Brain pericyte (primary cell): ENCODE results near the gene RFTN1.

ENCODE experiments used
- DNase-seq: peaks from one replicate; pipeline ENCODE4 v3.0.0-alpha.2; 2012; ENCODE audit warnings: low read depth, low spot score

Gene RFTN1

GRCh38 chr3:16486201-16486600 lies 27.3 kb downstream of the RFTN1 start:
- DNase-seq: no peak

GRCh38 chr3:16485395-16485992 lies 28.0 kb downstream of the RFTN1 start:
- no peak for DNase-seq

DNA sequence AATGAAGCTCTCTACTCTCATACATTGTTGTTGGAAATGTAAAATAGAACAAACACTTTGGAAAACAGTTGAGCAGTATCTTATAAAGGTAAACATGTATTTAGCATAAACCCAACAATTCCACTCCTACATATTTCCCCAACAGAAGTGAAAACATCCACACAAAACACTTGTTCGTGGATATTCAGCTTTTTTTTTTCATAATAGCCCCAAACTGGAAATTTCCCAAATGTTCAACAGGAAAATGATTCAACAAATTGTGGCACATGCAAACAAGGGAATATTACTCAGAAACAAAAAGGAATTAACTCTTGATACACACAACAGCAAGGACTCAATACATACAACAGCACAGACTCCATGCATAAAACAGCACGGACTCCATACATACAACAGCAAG lies 28.5 kb downstream of the RFTN1 start:
- no peak for DNase-seq

DNA sequence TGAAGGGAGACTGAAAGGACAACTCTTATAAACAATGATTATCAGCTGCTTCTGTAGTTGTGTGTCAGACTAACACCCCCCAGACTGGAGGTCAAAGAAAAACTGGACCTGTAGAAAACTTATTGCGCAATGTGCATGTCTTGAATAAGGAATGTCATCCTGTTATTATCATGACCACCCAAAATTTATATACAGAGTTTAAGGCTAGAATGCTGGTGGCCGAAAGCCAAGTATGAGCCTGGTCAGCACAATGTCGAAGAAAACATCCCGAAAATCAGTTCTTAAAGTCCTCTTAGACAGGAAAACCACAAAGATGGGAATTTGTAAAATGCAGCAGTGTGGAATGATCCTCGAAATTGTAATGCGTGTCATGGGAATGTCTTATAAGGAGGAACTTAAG lies 29.3 kb downstream of the RFTN1 start:
- DNase-seq: peak; percentile 50

DNA sequence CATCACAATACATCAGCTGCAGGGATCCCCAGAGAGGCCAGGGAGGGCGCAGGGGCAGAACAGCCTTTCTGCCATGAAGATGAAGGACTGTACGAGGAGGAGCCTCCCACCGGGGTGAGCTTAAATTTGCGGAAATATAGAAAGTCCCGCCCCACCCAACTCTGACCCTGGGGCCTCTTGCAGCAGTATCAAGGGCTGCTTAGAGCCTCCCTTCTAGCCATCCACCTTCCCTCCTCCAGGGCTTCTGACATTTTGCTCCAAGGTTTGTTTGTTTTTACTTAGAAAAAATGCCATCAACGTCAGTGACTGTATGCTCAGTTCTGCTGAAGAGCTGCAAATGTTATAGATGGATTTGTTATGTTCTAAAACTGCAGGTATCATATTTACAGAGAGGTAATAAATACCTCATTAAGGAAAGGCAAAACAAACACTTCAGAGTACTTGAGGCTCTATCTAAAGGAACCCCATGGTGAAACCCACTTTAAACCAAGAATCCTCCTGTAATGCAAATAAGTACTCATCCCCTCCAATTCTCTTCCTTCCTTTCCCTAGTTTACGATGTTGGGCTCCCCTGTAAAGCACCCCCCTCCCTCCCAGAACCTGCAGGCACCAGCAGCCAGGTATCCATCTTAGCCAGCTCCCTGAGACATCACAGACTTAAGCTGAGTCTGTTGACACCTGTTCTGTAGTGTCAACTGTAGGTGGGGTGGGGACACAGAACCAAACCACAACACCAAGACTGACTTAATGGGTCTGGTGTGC lies 30.5 kb downstream of the RFTN1 start:
- no peak for DNase-seq

- no peak for DNase-seq
Observed at GRCh38 chr3:16482194-16482769, 31.2 kb downstream of the RFTN1 start.

DNA sequence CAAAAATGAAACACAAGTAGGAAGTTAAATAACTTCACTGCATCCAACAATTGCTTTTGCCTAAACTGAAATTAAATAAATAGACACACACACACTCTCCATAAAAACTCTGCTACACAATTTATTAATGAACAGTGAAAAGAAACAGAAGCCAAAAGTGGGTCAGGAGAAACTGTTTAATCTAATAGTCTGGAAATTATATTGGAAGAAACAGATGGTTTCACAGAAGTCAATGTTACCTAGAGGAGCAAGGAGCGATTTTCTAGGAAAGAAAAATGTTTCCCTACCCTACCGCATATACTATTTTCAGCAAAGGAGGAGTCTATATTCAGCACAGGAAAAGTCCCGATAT lies 32.0 kb downstream of the RFTN1 start:
- DNase-seq: no peak

- no peak for DNase-seq
Observed at GRCh38 chr3:16480861-16481545, 32.5 kb downstream of the RFTN1 start.

- no peak for DNase-seq
Observed at GRCh38 chr3:16478516-16478915, 35.0 kb downstream of the RFTN1 start.

DNA sequence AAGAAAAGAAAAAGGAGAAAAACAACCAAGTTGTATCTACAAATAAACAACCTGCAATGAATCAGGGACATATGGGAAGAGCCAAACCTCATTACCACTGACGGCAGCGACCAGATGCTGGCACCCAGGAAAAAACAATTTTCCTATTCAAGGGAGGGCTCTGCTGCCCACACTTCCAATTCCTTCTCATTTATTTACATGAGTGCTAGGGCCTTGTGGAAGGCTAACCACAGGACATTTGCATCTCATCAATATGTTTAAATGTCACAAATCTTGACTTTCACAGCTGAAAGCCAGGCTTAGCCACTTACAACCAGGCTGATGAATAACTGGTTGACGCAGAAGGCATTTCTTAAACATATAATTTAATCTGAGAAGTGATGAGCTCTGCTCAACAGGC lies 36.0 kb downstream of the RFTN1 start:
- DNase-seq: no peak

- DNase-seq: no peak
Observed at GRCh38 chr3:16477056-16477455, 36.4 kb downstream of the RFTN1 start.

DNA sequence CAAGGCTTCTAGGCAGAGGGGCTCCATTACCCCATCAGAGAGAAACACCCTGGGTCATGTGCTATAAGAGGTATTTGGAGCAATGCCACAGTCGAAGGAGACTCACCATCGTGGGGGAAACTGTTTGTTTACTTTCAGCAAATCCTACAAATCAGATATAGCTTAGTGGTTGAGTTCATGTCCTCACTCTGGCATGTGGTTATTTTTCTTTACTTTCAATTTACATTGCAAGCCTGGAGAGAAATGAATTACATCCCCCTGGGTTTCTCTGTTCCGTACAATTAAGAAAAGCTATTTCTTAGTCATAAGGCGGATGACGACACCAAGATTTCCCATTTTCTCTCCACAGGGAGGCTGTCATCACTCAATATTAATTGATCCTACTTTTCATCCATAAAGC lies 36.9 kb downstream of the RFTN1 start:
- DNase-seq: peak; percentile 75

DNA sequence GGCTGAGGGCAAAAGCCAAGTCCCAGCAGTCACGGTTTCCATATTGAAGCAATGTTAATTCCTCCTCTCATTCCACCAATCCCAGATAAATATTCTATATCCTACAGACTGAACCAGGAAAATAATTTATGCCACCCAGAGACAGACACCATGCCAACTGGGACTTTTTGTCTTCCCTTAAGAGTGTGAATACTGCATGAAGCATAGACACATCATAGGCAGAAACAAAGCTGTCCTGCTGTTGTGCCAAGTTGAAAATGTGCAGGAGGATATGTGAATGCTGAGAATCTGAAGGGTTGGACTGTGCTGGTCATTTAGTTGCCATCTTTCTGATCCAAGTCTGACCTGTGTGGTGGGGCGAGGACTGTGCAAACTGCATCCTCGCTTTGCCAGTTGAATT lies 37.7 kb downstream of the RFTN1 start:
- DNase-seq: no peak

- no peak for DNase-seq
Observed at GRCh38 chr3:16474920-16475319, 38.6 kb downstream of the RFTN1 start.

GRCh38 chr3:16474216-16474615 lies 39.3 kb downstream of the RFTN1 start:
- no peak for DNase-seq

DNA sequence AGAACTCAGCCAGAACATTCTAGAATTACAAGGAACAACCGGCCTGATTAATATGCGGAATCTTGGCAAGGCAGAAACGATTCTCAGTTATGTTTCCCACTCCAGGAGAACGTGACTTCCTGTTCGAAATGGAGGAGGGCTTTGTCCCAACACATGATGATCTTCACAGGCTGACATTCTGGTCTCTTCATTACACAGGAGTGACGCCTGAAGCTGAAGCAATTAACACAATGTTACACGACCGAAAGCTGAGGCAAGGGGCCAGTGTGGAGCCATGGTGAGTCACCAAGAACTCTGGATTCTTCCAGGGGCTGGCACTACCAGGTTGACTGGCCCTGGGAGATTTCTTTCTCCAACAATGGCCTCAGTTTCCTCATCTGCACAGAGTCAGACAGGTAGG lies 40.9 kb downstream of the RFTN1 start:
- DNase-seq: no peak

GRCh38 chr3:16471897-16472296 lies 41.6 kb downstream of the RFTN1 start:
- no peak for DNase-seq

DNA sequence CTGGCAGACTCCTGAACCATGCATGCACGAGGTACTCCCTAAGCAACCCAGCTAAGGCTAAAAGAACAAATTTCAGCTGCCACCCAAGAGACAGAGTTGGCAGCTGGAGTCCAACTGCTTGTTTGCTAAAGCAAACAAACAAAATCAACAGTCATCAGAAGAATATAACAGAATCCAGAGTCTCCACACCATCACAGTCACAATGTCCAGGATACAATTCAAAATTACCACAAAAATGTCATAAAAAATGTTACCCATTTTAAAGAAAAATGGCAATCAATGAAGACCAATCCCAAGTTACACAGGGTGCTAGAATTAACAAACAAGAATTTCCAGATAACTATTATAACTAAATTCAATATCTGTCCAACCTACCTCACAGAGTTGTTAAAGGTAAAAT lies 42.9 kb downstream of the RFTN1 start:
- no peak for DNase-seq

DNA sequence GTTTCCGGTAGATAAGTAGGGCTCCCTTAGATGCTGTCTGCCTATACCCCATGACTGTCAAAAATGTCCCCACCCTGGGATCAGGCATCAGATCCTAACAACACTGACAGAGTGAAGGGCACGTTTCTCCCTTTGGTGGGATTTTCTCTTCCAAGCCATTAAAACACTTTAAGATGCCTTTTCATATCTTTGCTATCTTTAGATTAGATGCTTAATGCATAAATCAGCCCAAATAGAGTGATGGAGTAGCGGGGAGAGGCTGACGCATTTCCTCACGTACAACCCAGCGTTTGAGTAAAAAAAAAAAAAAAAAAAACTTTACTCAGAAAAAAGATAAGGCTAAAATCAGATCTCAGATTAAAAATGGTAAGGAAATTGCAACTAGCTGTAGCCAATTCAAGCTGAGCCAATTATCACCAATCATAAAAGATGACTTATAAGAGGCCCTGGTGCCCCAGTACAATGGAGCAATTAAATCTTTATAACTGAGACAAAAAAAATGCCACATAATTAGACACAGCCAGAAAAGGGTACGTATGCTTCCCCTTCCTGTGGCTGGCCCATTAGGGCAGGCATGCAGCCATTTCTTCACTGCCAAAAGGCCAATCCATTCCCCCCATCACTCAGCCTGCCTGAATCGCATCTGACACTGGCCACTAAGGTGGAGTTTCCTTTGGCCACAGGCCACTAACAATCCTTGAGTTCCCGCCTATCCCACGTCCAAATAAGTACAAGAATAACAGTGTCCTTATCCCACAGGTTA lies 45.0 kb downstream of the RFTN1 start:
- no peak for DNase-seq

- DNase-seq: no peak
Observed at GRCh38 chr3:16468002-16468335, 45.5 kb downstream of the RFTN1 start.

DNA sequence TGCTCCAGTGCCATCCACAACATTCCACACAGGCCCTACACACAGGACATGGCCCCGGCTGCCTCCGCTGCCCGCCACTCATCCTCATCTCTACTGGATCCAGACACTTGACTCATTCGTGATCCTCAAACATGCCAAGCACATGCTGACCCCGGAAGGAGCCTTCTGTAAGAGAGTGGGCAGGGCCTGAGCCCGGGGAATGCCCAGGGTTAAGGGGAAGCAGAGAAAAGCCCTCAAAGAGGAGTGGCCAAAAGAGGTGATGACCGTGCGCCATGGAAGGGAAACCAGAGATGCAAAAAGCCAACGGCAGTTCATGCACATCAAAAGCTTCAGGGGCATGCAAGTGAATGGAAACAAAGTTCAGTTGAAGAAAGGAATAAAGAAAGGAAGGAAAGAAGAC lies 46.1 kb downstream of the RFTN1 start:
- DNase-seq: no peak

GRCh38 chr3:16466822-16467221 lies 46.7 kb downstream of the RFTN1 start:
- no peak for DNase-seq
